RKO (cell line): ENCODE data around the gene CHSY3.

Experiments
- DNase-seq: peaks from one replicate; pipeline ENCODE4 v3.0.0-alpha.2; 2016; ENCODE audit warnings: low spot score

The CHSY3 gene

GRCh38 chr5:130024006-130024405 lies 119.7 kb downstream of the CHSY3 start:
- DNase-seq: no peak

GRCh38 chr5:130025511-130025910 lies 121.2 kb downstream of the CHSY3 start:
- no peak for DNase-seq

GRCh38 chr5:130032807-130033206 lies 128.5 kb downstream of the CHSY3 start:
- no peak for DNase-seq

GRCh38 chr5:130034566-130035210 lies 130.4 kb downstream of the CHSY3 start:
- no peak for DNase-seq

GRCh38 chr5:130035388-130035787 lies 131.1 kb downstream of the CHSY3 start:
- DNase-seq: no peak

- DNase-seq: no peak
These were observed 133.6 kb downstream of the CHSY3 start for GRCh38 chr5:130037905-130038304.

GRCh38 chr5:130043834-130044233 lies 139.6 kb downstream of the CHSY3 start:
- DNase-seq: no peak

GRCh38 chr5:130045334-130045733 lies 141.1 kb downstream of the CHSY3 start:
- DNase-seq: no peak

- peak; percentile 3 for DNase-seq
These were observed 146.3 kb downstream of the CHSY3 start for GRCh38 chr5:130050585-130050984.

- DNase-seq: no peak
These were observed 148.5 kb downstream of the CHSY3 start for GRCh38 chr5:130052752-130053151.

GRCh38 chr5:130055572-130055971 lies 151.3 kb downstream of the CHSY3 start:
- no peak for DNase-seq

- DNase-seq: no peak
These were observed 157.5 kb downstream of the CHSY3 start for GRCh38 chr5:130061746-130062145.

GRCh38 chr5:130063603-130064002 lies 159.3 kb downstream of the CHSY3 start:
- no peak for DNase-seq

- DNase-seq: no peak
These were observed 160.2 kb downstream of the CHSY3 start for GRCh38 chr5:130064484-130064883.

- DNase-seq: no peak
These were observed 161.4 kb downstream of the CHSY3 start for GRCh38 chr5:130065617-130066016.

- no peak for DNase-seq
These were observed 162.4 kb downstream of the CHSY3 start for GRCh38 chr5:130066644-130067043.

- DNase-seq: no peak
These were observed 163.1 kb downstream of the CHSY3 start for GRCh38 chr5:130067364-130067763.

- DNase-seq: no peak
These were observed 163.8 kb downstream of the CHSY3 start for GRCh38 chr5:130068101-130068500.

- no peak for DNase-seq
These were observed 164.7 kb downstream of the CHSY3 start for GRCh38 chr5:130068988-130069387.

GRCh38 chr5:130074820-130075219 lies 170.6 kb downstream of the CHSY3 start:
- no peak for DNase-seq

GRCh38 chr5:130077007-130077406 lies 172.7 kb downstream of the CHSY3 start:
- no peak for DNase-seq

- no peak for DNase-seq
These were observed 174.4 kb downstream of the CHSY3 start for GRCh38 chr5:130078661-130079060.

- no peak for DNase-seq
These were observed 186.5 kb downstream of the CHSY3 start for GRCh38 chr5:130090569-130091270.

GRCh38 chr5:130092991-130093390 lies 188.7 kb downstream of the CHSY3 start:
- DNase-seq: no peak
